AG10803 (cell line): ENCODE results near the gene DGKG.

Experiments
- DNase-seq: peaks from one replicate; pipeline ENCODE4 v3.0.0; 2010; ENCODE audit warnings: low read depth
- H3K4me3 ChIP-seq: 2 replicates; pipeline ENCODE4 v1.5.1; 2011; ENCODE audit warnings: mild to moderate bottlenecking, low read length, control low read depth
- CTCF ChIP-seq: conservative IDR thresholded peaks from 2 replicates; pipeline ENCODE4 v1.5.1; 2011; ENCODE audit warnings: mild to moderate bottlenecking, low read length, control low read depth, inconsistent platforms

The DGKG gene

GRCh38 chr3:186268616-186269448 is 93.2 kb downstream of the DGKG start:
- peak; percentile 45 for TF ChIP-seq CTCF
- H3K4me3 ChIP-seq, result no peak overlapping the region
- DNase-seq, result peak; percentile 25

GRCh38 chr3:186267758-186268157 is 94.3 kb downstream of the DGKG start:
- TF ChIP-seq CTCF, result no peak
- no peak overlapping the region for H3K4me3 ChIP-seq

DNA sequence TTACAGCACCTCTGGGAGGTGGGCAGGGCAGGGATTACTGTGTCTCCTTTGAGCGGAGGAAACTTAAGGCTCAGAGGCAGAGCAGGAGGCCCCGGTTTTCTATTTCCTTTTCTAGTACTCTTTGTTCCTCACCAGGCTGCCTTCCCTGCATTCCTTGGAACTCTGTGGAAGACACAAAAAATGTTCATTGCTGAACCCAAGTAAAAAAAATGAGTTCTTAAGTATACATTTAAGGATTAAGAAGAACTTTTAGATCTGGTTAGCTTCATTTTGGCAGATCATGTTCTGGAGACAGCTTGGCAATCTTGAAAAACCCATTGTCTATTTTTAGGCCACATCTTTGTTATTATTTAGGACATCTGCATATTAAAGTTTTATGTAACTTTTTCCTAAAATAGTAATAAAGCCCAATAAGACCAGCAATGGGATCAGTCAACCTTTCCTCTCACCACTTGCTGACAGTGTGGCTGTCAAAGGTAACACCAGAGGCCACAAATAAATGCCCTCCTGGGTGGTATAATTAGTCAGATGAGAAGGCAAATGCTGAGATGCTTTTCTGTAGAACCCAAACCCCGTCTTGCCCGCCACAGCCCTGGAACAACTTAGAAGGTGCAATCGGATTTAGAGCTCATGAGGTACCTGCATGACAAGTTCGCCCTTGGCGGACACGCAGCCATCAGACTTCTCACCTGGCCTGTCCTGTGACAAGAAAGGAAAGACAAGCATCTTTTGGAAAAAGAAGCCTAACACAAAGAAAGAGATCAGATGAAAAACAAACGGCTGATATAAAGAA is 97.2 kb downstream of the DGKG start:
- no peak overlapping the region for H3K4me3 ChIP-seq
- TF ChIP-seq CTCF, result no peak
- no peak for DNase-seq

More at GRCh38 chr3:186267758-186268157, 94.3 kb downstream of the DGKG start:
- DNase-seq, result no peak

GRCh38 chr3:186261638-186262037 is 100.4 kb downstream of the DGKG start:
- no peak overlapping the region for H3K4me3 ChIP-seq
- no peak for DNase-seq
- TF ChIP-seq CTCF, result peak; percentile 25; the same call in 1 of the 2 replicates

DNA sequence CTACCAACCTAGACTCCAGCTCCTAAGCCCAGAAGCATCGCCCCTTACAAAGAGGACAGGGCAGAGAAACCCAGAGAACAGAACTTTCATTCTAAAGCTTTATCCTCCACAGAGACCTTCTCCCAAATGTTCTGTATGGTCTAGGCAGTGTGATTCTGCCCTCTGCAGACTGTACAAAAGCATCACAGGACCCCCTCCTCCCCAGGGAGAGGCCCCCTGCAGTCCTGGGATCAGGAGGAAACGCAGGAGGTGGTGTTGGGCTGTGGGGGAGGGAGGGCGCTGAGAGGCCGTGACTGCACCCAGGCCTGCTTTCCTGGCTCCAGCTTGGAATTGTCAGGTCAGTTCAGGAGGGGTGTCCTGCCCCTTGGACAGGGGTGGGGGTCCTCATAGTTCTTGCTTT is 101.3 kb downstream of the DGKG start:
- no peak for DNase-seq
- TF ChIP-seq CTCF, result no peak
- H3K4me3 ChIP-seq, result no peak overlapping the region

DNA sequence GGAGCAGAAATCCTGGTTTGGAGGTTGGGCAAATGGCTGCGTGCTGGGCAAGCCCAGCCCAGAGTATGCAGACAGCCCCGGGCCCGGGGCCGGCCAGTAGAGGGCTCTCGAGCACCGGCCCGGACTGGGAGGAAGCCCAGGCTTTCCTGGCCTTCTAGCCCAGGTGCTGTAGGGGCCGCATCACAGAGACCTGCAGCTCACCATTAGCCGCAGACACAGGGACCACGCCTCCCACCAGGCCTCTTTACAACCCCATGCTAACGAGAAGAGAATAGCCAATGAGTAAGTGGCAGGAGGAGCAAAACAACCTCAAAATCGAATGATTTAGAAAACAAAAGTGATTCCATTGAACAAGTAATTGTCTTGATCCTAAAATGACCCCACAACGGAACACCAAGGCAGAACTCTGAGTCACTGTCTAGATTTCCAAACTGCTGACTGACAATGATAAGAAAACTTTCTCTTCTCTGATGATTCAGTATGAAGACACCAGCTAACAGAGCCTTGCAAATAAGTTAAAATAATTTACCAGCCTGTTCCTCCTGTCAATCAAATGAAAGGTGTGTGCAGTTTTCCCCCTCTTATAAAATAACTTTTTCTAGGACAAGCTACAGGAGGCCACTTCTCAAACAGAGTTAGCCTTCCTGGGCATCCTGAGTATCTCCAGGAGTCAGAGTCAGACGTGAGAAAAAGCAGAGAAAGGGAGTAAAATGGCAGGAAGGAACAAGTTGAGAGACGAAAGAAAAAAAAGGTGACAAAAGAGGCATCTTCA is 102.2 kb downstream of the DGKG start:
- peak; percentile 36 for DNase-seq
- TF ChIP-seq CTCF, result peak; percentile 76
- no peak overlapping the region for H3K4me3 ChIP-seq
